CD14-positive monocyte (primary cell): ENCODE data around the gene SLC4A1AP. TPM values are rescaled to one million over a fixed set of nuclear protein-coding genes. Genes with fewer than 3 reads are reported as not detected.

Experiments
- DNase-seq, 3 donors: peaks; one replicate each; pipeline ENCODE4 v3.0.0-alpha.2; 2011 to 2022
- H2AFZ ChIP-seq: 2 replicates; pipeline ENCODE4 v1.6.0; 2012; ENCODE audit warnings: mild to moderate bottlenecking, low read depth, low read length, inconsistent platforms; ENCODE audit not compliant: insufficient read depth, poor library complexity, severe bottlenecking
- H3K27ac ChIP-seq, 2 donors: 1 replicate in 1 of 2; 2 replicates in 1 of 2; pipeline ENCODE4 v1.5.1; 2012 to 2013; ENCODE audit warnings: low read length in 2 of 2, control low read depth in 1 of 2, inconsistent platforms in 1 of 2, low read depth in 1 of 2, mild to moderate bottlenecking in 1 of 2
- H3K27me3 ChIP-seq, 2 donors: one replicate each; pipeline versions ENCODE4 v1.6.0 to v1.6.1; 2011 to 2013; ENCODE audit warnings: low read length in 2 of 2; ENCODE audit not compliant: control insufficient read depth in 2 of 2, insufficient read depth in 2 of 2
- H3K36me3 ChIP-seq, 2 donors: replicated peaks in 1 of 2; 1 replicate in 1 of 2; 2 replicates in 1 of 2; pipeline versions ENCODE4 v1.5.1 to v1.6.1; 2012 to 2013; ENCODE audit warnings: low read length in 2 of 2, control low read depth in 1 of 2, inconsistent platforms in 1 of 2, mild to moderate bottlenecking in 1 of 2; ENCODE audit not compliant: insufficient read depth in 2 of 2, control insufficient read depth in 1 of 2
- H3K4me1 ChIP-seq, 2 donors: 1 replicate in 1 of 2; 2 replicates in 1 of 2; pipeline versions ENCODE4 v1.5.1 to v1.6.1; 2012 to 2013; ENCODE audit warnings: low read length in 2 of 2, control low read depth in 1 of 2, inconsistent platforms in 1 of 2, mild to moderate bottlenecking in 1 of 2, moderate library complexity in 1 of 2; ENCODE audit not compliant: insufficient read depth in 2 of 2, control insufficient read depth in 1 of 2
- H3K4me2 ChIP-seq: replicated peaks from 2 replicates; pipeline ENCODE3; 2012; ENCODE audit warnings: low read length, moderate library complexity, mild to moderate bottlenecking; ENCODE audit not compliant: poor library complexity, severe bottlenecking; ENCODE audit errors: extremely low read depth
- H3K4me3 ChIP-seq, 3 experiments: fragments of 200-600 bp in 1 of 3; sonication (generic) in 1 of 3; replicated peaks in 1 of 3; 1 replicate in 2 of 3; 2 replicates in 1 of 3; pipeline ENCODE4 v1.5.1; 2011 to 2013; ENCODE audit warnings: low read length in 3 of 3, mild to moderate bottlenecking in 3 of 3, control low read depth in 2 of 3, low read depth in 2 of 3, inconsistent platforms in 1 of 3, moderate library complexity in 1 of 3
- H3K79me2 ChIP-seq: 2 replicates; pipeline ENCODE4 v1.6.0; 2012; ENCODE audit warnings: mild to moderate bottlenecking, control low read depth, inconsistent platforms, low read length, moderate library complexity; ENCODE audit not compliant: insufficient read depth
- H3K9ac ChIP-seq: 2 replicates; pipeline ENCODE4 v1.6.0; 2017; ENCODE audit warnings: low read length, mild to moderate bottlenecking; ENCODE audit not compliant: insufficient read depth, poor library complexity, severe bottlenecking
- H3K9me3 ChIP-seq, 2 donors: replicated peaks in 1 of 2; 1 replicate in 1 of 2; 2 replicates in 1 of 2; pipeline versions ENCODE4 v1.5.1 to v1.6.1; 2012 to 2013; ENCODE audit warnings: low read length in 2 of 2, control low read depth in 1 of 2; ENCODE audit not compliant: control insufficient read depth in 1 of 2, insufficient read depth in 1 of 2
- H4K20me1 ChIP-seq: 2 replicates; pipeline ENCODE4 v1.6.0; 2012; ENCODE audit warnings: mild to moderate bottlenecking, low read length, control low read depth, moderate library complexity; ENCODE audit not compliant: insufficient read depth
- H3K27ac Mint-ChIP-seq, 7 donors: one replicate each; pipeline ENCODE4 v1.8.0; 2020; ENCODE audit warnings: mild to moderate bottlenecking in 7 of 7, mixed read lengths in 7 of 7, moderate library complexity in 6 of 7, inconsistent platforms in 2 of 7
- H3K27me3 Mint-ChIP-seq, 3 donors: one replicate each; pipeline ENCODE4 v1.8.0; 2021 to 2022; ENCODE audit warnings: low read depth in 3 of 3, mild to moderate bottlenecking in 3 of 3, mixed read lengths in 3 of 3, moderate library complexity in 3 of 3, inconsistent platforms in 1 of 3
- H3K36me3 Mint-ChIP-seq, 2 donors: one replicate each; pipeline ENCODE4 v1.8.0; 2020; ENCODE audit warnings: mixed read lengths in 2 of 2, inconsistent platforms in 1 of 2, mild to moderate bottlenecking in 1 of 2
- H3K4me1 Mint-ChIP-seq: one replicate; pipeline ENCODE4 v1.8.0; 2020; ENCODE audit warnings: mild to moderate bottlenecking, mixed read lengths
- H3K4me3 Mint-ChIP-seq, 2 donors: one replicate each; pipeline ENCODE4 v1.8.0; 2020; ENCODE audit warnings: mild to moderate bottlenecking in 2 of 2, mixed read lengths in 2 of 2, moderate library complexity in 1 of 2
- H3K9me3 Mint-ChIP-seq, 7 donors: one replicate each; pipeline ENCODE4 v1.8.0; 2020 to 2022; ENCODE audit warnings: mixed read lengths in 7 of 7, mild to moderate bottlenecking in 6 of 7, moderate library complexity in 6 of 7, inconsistent platforms in 2 of 7
- CTCF ChIP-seq: fragments of 200-600 bp; IDR thresholded peaks from one replicate; pipeline ENCODE4 v1.8.0; 2022; ENCODE audit warnings: antibody characterized with exemption, mild to moderate bottlenecking
- WGBS: methylation state at CpG from one replicate; pipeline ENCODE4 v1.1.5; 2013; ENCODE audit warnings: missing lambda C conversion rate; ENCODE audit not compliant: insufficient coverage; 5-methylcytosine and 5-hydroxymethylcytosine counted together
- intact Hi-C, 2 donors: fragments of 100-400 bp; cut with micrococcal nuclease; formaldehyde crosslinking; loops; one replicate each; pipeline versions ENCODE4 v1.15.0 to v1.15.1; 2023
- polyA plus RNA-seq, 3 donors: library from polyadenylated mRNA; depleted of rRNA in 1 of 3; unstranded in 2 of 3; stranded (reverse) in 1 of 3; fragments of 300-500 nt in 2 of 3; fragments of >200 nt in 1 of 3; fragmentation: Illumina TruSeq in 2 of 3; gene quantifications; 1 replicate in 2 of 3; 2 replicates in 1 of 3; pipeline ENCODE4 v1.2.3, GENCODE V29; 2012 to 2021

SLC4A1AP gene
- polyA plus RNA-seq, 3 donors, result 12.7 to 24.9 (median 18.3) TPM

- Histone ChIP-seq H3K9me3 (peaks cover 0 to 5% of the 10 kb centered on the region in 2 donors), H3K27ac (no peak overlapping the region), H3K4me2 (no peak overlapping the region), H4K20me1 (no peaks in the 10 kb centered on the region), H3K27me3 (no peaks in the 10 kb centered on the region), H2AFZ (peak overlapping the region; percentile 14), H3K4me1 (peaks cover 8 to 11% of the 10 kb centered on the region in 2 donors), H3K36me3 (no peaks in the 10 kb centered on the region), H3K9ac (no peak overlapping the region), H3K4me3 (no peak overlapping the region), H3K79me2 (no peaks in the 10 kb centered on the region)
- WGBS, result 100% methylated on average over 1 of the region's 4 CpGs
- Mint-ChIP-seq H3K27me3 (peaks cover 0 to 3% (median 0%) of the 10 kb centered on the region in 3 donors), H3K9me3 (peaks cover 2 to 12% (median 6%) of the 10 kb centered on the region in 7 donors), H3K36me3 (no peaks in the 10 kb centered on the region), H3K27ac (peak overlapping the region in 1 of 7 donors; percentile 62), H3K4me3 (no peak overlapping the region), H3K4me1 (peaks cover 17% of the 10 kb centered on the region)
- intact Hi-C loops, result no loop called here
- DNase-seq, result no peak
- TF ChIP-seq CTCF, result no peak
These were observed 65.5 kb downstream of the SLC4A1AP start for GRCh38 chr2:27729198-27729597.

GRCh38 chr2:27729614-27730013 lies 65.9 kb downstream of the SLC4A1AP start:
- no peak overlapping the region for H3K27ac ChIP-seq
- H3K27me3 ChIP-seq, result no peaks in the 10 kb centered on the region
- peaks cover 8 to 11% of the 10 kb centered on the region in 2 donors for H3K4me1 ChIP-seq
- no peak overlapping the region for H3K9ac ChIP-seq
- H3K4me3 Mint-ChIP-seq, result no peak overlapping the region
- H3K4me2 ChIP-seq, result no peak overlapping the region
- H3K4me3 ChIP-seq, result no peak overlapping the region
- no peak for DNase-seq
- H3K9me3 Mint-ChIP-seq, result peaks cover 2 to 12% (median 6%) of the 10 kb centered on the region in 7 donors
- H3K79me2 ChIP-seq, result no peaks in the 10 kb centered on the region
- intact Hi-C loops, result no loop called here
- H3K36me3 ChIP-seq, result no peaks in the 10 kb centered on the region
- peaks cover 0 to 5% of the 10 kb centered on the region in 2 donors for H3K9me3 ChIP-seq
- no peaks in the 10 kb centered on the region for H3K36me3 Mint-ChIP-seq
- H3K27me3 Mint-ChIP-seq, result peaks cover 0 to 3% (median 0%) of the 10 kb centered on the region in 3 donors
- peaks cover 17% of the 10 kb centered on the region for H3K4me1 Mint-ChIP-seq
- no peak overlapping the region for H3K27ac Mint-ChIP-seq
- H2AFZ ChIP-seq, result no peak overlapping the region
- H4K20me1 ChIP-seq, result no peaks in the 10 kb centered on the region
- 98% methylated on average over 4 of the region's 4 CpGs for WGBS
- TF ChIP-seq CTCF, result no peak
